ENCODE data around the gene NRROS. TPM values are rescaled to one million over a fixed set of nuclear protein-coding genes. Genes with fewer than 3 reads are reported as not detected.
"Not testable (repeated sequence)": the region's sequence is repeated elsewhere in the genome, so short reads cannot be mapped to it uniquely, and the experiment has no call there.

Gene NRROS
- total RNA-seq, 2 donors from 2014 or later: 8.0 to 10.6 TPM

DNA sequence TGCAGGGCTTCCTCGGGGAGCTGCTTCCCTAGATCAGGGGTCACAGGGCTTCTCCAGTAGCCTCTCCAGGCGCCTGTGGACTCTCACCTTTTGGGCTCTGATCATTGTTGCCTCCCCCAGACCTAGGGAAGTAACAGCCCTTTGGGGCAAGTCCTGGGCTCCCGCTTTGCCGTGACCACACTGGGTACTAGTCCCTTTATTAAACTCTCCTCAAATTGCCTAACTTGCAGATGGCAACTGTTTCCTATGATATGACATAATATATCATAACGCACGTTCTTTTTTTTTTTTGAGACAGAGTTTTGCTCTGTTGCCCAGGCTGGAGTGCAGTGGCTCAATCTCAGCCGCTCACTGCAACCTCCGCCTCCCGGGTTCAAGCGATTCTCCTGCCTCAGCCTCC lies 17.9 kb upstream of the NRROS start:
- no peak for DNase-seq (ENCODE audit: low spot score)
- intact Hi-C loops (cut with DNase I): no loop called here

DNA sequence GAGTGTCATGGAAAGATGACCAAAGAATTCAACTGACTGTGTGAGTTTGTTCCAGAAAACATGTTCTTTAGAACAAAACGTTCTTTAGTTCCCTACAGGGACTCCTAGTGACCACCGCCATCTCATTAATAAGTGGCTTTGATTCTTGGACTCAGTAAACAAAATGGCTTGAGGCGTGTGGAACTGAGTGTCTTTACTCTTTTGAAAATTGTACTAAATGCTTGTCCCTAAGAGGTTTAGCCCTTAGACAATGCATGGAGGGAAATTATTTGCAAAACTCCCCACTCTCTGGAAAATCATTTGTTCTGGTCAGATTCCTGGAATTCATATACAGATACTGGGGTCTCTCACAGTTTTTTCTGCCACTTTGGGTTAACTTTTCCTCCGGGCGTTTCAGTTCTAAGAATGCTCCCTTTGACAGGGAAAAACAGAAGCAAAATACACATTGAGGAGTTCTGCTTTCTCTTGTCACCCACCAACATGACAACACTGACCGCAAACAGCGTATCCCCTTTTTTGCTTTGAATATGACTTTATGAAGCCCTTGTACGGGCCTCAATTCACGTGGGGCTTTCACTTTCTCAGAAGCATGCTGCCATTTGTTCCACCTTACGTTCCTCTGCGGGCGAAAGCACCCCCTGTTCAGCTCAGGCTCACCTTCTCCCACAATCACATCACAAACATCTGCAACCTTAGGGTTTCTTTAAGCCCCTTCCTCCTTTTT lies 15.3 kb upstream of the NRROS start:
- DNase-seq (ENCODE audit: low spot score): no peak
- intact Hi-C loops (cut with DNase I): no loop called here

DNA sequence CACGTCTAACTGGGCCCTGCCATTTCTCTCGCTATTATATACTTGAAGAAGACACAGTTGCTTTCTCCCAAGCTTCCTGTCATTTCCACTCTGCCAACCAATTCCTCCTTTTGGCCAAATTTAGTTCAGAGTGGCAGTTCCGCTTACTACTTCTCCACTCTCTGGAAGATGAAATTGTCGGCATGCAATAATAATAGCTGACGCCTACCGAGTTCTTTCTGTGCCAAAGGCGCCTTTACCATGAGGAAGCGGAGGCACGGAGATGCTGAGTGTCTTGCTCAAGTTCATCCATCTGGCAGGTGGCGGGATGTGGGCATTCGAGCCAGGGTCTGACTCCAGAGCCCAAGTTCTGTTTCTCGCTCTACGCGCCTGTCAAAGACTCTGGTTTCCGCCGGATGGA lies 14.6 kb upstream of the NRROS start:
- peak; percentile 88 for DNase-seq (ENCODE audit: low spot score)
- intact Hi-C loops (cut with DNase I): no loop called here

DNA sequence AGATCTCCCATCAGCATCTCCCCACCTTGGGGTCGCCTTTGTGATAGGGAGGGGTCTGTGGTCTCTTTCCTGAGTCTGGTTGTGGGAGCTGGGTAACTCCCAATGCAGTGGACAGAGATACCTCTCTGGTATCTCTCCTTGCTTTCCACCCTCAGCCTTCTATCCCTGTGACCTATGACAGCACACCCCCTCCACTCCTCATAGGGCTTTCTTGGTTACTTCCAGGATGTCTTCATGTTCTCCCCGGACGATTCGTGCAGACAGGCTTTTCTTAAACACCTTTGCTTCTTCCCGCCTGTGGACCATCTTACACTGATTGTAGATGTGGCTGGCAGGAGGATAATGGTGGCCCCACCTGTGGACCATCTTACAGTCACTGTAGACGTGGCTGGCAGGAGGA lies 14.2 kb upstream of the NRROS start:
- intact Hi-C loops (cut with DNase I): no loop called here

DNA sequence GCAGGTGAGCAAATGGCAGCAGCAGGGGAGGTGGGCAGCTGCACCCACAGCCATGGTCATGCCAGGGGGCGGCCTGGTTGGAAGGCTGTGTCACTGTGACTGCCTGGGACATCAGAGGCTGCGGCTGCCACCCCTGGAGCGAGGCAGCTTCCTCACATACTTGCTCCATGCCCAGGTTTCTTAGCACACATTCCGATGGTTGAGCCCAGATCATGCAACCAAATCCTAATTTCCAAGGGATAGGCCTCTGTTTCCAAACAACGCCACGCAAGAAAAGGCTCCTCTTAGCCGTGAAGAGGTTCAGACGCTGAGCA lies 11.6 kb upstream of the NRROS start:
- DNase-seq (ENCODE audit: low spot score): no peak
- intact Hi-C loops (cut with DNase I): no loop called here

More for the DNA sequence above, 14.2 kb upstream of the NRROS start:
- no peak for DNase-seq (ENCODE audit: low spot score)

DNA sequence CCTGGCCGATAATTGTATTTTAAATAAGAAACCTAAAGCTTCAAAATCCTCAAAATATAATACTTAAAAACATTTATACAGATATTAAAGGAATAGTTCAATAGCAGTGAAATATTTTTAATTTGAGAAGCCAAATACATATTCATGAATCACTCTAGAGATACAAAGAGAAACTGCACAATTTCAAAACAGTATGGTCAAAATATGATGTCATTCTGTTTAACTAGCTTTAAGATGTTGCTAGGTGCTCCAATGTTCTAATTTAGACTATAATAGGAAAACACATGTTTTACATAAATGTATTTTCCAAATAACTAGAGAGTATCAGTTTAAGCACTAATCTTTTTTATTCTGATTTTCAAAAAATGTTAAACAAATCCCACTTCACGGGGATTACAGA lies 10.3 kb upstream of the NRROS start:
- no peak for DNase-seq (ENCODE audit: low spot score)
- intact Hi-C loops (cut with DNase I): no loop called here

DNA sequence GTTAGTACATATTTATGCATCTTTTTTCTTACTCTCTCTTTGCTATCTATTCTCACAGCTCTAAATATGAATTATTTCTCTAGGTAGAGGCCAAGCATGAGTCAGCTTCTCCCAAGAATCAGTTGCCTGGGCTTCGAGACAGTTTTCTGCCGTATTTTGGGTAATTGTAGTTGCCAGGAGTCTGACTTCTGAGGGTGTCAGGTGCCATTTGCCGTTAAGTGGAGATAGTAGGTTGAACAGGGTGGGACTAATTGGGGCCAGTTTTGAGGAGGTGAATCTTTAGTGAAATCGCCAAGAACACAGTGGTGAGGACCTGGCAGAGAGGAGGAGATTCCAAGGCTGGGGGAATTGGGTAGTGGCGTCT lies 7.8 kb upstream of the NRROS start:
- DNase-seq (ENCODE audit: low spot score): no peak
- intact Hi-C loops (cut with DNase I): no loop called here

DNA sequence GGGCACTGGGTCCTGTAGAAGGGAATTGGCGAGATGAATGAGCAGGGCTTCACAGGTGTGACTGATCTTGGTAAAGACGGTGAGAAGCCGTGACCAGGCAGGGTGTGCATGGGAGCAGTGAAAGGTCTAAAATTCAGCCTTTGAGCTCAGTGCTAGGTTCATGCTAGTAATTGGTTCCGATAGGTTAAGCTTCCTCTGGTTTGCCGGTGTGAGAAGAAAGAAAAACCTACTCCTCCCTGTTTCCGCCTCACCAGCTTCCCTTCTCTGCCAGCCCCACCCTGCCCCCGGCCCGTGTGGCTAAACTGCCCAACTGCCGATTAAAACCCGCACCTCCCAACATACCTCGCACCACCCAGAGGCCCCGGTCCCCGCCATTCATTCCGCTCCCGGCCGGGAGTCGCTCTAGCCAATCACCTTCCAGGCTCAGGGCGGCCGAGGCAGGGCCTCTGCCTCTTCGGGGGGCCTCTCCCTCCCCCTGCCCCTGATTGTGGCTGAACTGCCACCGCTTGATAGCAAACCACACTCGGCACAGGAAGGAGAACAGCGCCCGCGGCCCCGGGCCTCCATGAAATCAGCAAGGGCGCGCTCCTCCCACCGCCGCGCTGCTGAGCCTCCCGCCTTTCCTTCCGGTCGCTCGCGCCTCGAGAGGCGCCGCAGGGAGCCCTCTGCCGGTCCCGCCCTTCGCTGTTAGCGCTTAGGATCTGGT lies 7.3 kb upstream of the NRROS start:
- intact Hi-C loops (cut with DNase I): no loop called here
- peak; percentile 97 for DNase-seq (ENCODE audit: low spot score)

DNA sequence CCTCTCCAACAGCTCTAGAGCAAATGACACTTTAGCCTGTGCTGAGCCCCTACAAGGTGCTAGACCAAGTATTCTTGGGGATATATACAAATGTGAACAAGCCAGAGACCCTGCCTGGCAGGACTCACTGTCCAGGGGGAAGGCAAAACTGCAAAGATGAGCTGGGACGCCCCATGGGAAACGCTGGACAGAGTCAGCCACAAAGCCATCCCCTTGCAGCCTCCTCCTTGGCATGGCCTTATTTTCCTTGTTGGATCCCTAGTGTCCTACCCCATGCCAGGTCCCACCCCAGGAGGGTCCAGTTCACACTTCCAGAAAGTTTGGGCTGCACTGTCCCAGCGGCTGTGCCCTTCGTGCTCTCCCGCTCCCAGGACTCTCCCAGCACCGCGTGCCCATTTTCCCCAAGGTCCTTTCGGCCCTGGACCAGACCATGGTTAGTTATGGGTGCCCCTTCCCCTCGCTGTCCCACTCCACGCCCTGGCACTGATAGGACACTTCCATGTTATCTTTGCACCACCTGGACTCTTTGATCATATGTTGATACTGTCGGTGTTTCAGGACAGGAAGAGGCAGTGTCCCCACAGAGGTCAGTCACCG lies 5.8 kb upstream of the NRROS start:
- DNase-seq (ENCODE audit: low spot score): no peak
- intact Hi-C loops (cut with DNase I): no loop called here

DNA sequence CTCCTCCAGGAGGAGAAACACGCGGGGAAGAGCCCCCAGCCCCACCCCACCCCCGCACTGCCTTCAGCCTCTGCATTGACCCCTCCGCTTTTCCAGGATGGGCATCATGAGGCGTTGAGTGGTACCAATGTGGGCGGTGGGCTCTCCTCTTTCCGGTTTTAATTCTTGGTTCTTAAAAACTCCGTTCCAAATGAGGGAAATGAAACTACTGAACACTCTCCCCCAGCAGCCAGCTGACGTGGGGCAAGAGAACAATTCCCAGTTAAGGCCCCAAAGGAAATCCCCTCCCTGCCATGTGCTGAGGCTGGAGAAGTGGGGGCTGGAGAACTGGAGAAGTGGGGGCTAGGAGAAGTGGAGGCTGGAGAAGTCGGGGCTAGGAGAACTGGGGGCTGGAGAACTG lies 5.3 kb upstream of the NRROS start:
- no peak for DNase-seq (ENCODE audit: low spot score)
- intact Hi-C loops (cut with DNase I): no loop called here

DNA sequence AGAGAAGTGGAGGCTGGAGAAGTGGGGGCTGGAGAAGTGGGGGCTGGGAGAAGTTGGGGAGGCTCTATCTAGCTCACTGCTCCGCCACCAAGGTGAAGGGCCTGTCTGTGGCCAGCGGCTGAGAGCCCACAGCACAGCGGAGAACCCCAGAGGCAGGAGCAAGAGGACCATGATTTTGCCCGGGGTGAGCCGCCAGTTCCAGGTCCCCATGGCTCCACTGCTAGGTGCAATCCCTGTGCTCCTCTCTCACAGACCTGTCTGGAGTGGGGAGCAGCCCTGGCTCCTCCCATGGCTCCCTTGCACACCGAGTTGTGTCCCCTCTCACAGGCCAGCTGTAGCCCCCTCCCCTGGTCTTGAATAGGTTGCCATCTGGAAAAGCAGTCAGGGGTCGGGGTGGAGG lies 4.7 kb upstream of the NRROS start:
- DNase-seq (ENCODE audit: low spot score): no peak
- intact Hi-C loops (cut with DNase I): no loop called here

DNA sequence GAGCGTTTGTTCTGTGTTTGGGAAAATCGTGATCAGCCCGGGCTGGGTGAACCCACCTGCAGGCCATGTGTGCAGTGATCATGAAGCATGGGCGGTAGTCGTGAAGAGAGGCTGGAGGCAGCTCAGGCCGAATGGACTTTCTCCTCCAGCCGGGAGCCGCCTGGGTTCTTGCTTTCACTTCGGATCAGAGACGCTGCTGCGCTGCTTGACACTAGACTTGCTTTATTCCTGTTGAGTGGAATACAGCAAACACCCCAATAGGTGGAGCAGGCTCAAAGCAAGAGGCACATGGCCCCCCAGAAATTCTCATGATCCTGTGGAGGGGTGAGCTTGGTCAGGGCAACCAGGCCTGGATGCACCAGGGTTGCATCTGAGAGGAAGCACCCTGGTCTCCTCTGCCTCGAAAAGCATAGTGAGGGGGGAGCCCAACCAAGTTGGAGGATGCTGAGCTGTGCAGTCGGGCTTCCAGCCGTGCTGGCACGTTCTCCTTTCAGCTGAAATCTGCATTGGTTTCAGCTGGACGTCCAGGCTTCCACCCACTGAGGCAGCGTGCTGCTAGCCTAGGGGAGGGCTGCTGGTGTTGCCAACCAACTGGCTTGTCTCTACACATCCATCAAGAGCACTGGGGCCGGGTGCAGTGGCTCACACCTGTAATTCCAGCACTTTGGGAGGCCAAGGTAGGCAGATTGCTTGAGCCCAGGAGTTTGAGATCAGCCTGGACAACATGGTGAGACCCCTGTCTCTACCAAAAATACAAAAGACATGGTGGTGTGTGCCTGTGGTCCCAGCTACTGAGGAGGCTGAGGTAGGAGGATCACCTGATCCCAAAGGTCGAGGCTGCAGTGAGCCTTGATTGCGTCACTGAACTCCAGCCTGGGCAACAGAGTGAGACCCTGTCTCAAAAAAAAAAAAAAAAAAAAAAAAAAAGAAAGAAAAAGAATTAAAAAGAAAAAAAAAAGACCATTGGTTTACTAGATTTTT lies 2.8 kb upstream of the NRROS start:
- DNase-seq (ENCODE audit: low spot score): no peak
- intact Hi-C loops (cut with DNase I): no loop called here

DNA sequence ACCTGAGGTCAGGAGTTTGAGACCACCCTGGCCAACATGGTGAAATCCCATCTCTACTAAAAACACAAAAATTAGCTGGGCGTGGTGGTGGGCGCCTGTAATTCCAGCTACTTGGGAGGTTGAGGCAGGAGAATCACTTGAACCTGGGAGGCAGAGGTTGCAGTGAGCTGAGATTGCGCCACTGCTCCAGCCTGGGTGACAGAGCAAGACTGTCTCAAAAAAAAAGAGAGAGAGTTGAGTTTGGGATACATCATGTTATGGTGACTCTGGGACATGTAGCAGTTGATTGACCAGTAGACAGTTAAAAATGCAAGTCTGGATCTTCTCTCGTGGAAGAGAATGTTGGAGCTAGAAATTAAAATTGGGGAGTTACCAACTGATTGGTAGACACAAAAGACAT lies 1.6 kb upstream of the NRROS start:
- intact Hi-C loops (cut with DNase I); DNase-seq (ENCODE audit: low spot score): not testable (repeated sequence)

DNA sequence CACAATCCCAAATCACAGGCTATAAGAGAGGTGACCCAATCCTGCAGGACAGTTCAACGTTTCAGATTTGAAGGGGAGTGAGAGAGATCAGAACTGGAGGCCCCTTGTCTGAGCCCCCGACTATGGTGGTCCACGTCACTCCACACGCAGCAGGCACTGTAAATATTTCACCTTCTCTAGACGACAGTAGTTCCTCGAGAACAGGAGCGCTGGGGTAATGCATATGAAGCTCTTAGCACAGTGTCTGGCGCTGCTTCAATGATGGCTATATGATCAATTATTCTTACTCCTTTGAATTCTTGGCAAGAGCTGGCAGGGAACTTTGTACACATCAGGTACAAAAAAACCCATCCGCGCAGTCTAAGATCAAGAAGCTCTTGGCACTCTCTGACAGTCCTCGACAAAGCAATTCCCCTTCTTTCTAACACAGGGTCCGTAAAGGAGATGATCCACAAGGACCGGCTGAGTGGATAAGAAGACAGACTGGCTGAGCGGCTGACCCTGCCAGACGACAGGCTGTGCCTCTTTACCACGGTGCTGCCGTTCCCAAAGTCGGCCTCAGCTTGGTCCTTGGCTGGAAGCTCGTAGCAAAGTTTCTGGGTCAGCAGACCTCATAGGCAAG lies 522 bp upstream of the NRROS start:
- DNase-seq (ENCODE audit: low spot score): no peak
- intact Hi-C loops (cut with DNase I): no loop called here

DNA sequence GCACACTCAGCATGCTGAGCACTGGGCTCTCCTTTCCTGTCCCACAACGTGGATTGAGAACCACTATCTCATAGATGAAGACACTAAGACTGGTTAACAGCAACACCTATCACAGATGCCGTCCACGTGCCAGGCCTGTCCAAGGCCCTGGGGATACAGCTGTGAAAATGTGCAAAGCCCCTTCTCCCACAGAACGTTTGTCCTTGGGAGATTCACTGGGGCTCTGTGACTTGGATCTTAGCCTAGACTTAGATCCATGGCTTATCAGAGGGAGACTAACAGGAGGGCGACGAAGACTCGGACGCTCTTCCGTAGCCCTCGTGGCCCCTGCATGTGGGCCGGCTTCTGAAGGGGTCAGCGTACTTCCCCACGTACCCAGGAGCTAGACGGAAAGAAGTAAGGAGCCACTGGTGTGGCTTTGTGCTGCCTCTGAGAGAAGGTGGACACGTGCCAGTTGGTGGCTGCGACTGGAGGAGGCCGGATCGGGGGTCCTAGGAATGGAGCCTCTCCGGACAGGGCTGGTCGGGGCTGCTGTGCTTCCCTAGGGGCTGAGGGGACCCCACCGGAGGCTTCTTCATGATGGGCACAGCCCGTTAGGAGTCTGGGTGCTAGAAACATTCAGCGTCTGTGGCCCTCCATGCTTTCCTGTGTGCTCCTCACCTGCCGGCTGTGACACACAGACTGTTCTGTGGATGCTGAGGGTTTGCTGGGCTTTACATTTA lies 964 bp downstream of the NRROS start:
- no peak for DNase-seq (ENCODE audit: low spot score)
- intact Hi-C loops (cut with DNase I): no loop called here

DNA sequence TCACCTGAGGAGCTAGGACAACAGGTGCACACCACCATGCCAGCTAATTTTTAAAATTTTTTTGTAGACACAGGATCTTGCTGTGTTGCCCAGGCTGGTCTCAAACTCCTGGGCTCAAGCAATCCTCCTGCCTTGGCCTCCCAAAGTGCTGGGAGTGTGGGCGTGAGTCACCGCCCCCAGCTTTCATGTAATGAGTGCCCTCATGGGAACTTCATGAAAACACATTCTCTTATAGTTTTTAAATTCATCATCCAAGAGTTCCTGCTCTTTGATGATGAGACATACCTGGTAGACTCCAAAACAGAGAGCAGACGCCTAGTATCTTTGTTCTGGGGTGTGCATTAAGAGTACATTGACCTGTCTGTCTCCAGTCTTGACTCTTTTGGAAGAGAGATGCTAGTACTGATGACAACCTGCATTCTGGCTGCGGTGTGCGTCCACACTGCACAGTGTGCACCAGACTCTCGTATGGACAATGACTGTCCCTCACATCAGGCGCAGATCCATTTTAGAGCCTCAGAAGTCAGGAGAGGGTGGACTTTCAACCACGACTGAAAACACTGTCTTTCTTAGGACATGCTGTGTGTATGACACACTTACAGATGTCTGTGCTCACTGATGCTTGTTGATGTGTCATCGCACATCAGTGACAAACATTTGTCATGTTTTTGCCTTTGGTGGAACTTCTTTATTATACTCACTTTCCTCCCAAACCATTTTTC lies 2.0 kb downstream of the NRROS start:
- DNase-seq (ENCODE audit: low spot score): no peak
- intact Hi-C loops (cut with DNase I): no loop called here

DNA sequence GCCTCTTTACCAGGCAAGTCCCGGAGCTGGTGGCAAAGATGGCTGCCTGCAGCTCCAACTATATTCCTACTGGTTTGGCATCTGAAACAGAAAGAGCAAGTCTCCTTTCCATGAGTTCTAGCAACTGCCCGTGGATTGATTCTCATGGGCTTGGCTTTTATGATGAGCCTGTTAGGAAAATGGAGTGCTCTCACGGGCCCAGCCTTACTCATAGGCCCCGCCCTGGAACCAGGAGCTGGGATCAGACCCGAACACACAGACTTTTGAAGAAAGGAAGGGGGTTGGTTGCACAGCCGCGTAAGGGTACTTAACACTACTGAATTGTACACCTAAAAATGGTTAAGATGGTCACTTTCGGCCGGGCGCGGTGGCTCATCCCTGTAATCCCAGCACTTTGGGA lies 2.9 kb downstream of the NRROS start:
- intact Hi-C loops (cut with DNase I): no loop called here
- DNase-seq (ENCODE audit: low spot score): no peak

DNA sequence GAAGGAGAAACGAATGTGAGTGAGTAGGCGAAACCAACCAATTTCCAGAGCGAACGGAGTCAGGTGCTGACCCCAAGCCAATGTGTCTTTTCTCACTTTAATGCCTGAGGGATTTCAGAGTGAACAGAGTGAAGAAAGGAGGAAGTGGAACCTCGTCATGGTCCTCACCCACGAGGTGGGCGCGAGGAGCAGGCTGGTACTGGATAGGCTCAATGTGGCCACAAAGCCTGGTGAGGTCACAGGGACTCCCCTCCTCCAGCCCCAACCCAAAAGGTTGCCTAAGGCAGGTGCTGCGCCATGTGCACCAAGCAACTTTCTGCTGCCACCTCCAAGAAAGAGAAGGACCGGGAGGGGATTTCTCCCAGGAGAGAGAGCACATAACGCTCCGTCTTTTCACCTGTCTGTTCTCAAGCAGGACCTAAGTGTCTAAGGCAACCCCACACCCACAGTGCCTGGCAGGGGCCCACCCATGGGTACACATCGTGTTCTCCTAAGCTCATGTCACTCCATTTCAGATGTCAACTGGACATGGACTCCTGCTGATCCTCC lies 3.8 kb downstream of the NRROS start:
- DNase-seq (ENCODE audit: low spot score): no peak
- intact Hi-C loops (cut with DNase I): no loop called here

All from posterior vena cava (tissue), 2 donors.